SU-DHL-6 (cell line): ENCODE measurements around the gene MAP2K4.

Experiments
- EZH2phosphoT487 ChIP-seq: fragments of 200-600 bp; sonication (generic), shearing (Covaris generic); conservative IDR thresholded peaks from 2 replicates; pipeline ENCODE4 v1.6.1; 2018; ENCODE audit warnings: mild to moderate bottlenecking, antibody characterized with exemption, low read length, moderate library complexity, mixed read lengths
- TF ChIP-seq, protein P1 (sequence below): fragments of 200-600 bp; sonication (generic); IDR thresholded peaks from one replicate; pipeline ENCODE4 v1.5.1; 2017; ENCODE audit warnings: antibody characterized with exemption, mild to moderate bottlenecking, low read length, moderate library complexity; ENCODE audit not compliant: insufficient read depth, poor library complexity, severe bottlenecking

DNA sequence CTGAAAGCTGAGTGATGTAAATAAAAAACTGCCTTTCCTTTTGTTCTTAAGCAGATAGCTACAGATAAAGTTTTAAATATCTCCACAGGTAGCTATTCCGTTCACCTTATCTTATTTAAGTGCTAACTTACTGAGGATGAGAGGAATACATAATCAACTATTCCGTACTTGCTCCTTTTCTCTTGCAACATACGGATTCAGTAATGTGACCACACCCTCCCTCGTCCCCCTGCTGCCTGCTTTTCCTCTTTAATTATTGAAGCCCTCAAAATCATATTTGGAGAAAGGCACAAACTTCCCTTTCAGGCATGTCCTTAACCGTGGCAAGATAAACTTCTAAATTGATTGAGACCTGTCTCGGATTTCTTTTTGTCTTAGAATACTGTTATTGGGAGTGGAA lies 101.4 kb downstream of the MAP2K4 start:
- TF ChIP-seq, protein P1, sequence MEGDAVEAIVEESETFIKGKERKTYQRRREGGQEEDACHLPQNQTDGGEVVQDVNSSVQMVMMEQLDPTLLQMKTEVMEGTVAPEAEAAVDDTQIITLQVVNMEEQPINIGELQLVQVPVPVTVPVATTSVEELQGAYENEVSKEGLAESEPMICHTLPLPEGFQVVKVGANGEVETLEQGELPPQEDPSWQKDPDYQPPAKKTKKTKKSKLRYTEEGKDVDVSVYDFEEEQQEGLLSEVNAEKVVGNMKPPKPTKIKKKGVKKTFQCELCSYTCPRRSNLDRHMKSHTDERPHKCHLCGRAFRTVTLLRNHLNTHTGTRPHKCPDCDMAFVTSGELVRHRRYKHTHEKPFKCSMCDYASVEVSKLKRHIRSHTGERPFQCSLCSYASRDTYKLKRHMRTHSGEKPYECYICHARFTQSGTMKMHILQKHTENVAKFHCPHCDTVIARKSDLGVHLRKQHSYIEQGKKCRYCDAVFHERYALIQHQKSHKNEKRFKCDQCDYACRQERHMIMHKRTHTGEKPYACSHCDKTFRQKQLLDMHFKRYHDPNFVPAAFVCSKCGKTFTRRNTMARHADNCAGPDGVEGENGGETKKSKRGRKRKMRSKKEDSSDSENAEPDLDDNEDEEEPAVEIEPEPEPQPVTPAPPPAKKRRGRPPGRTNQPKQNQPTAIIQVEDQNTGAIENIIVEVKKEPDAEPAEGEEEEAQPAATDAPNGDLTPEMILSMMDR: no peak
- TF ChIP-seq EZH2phosphoT487: no peak
